ENCODE measurements around the gene TOP2A.

DNA sequence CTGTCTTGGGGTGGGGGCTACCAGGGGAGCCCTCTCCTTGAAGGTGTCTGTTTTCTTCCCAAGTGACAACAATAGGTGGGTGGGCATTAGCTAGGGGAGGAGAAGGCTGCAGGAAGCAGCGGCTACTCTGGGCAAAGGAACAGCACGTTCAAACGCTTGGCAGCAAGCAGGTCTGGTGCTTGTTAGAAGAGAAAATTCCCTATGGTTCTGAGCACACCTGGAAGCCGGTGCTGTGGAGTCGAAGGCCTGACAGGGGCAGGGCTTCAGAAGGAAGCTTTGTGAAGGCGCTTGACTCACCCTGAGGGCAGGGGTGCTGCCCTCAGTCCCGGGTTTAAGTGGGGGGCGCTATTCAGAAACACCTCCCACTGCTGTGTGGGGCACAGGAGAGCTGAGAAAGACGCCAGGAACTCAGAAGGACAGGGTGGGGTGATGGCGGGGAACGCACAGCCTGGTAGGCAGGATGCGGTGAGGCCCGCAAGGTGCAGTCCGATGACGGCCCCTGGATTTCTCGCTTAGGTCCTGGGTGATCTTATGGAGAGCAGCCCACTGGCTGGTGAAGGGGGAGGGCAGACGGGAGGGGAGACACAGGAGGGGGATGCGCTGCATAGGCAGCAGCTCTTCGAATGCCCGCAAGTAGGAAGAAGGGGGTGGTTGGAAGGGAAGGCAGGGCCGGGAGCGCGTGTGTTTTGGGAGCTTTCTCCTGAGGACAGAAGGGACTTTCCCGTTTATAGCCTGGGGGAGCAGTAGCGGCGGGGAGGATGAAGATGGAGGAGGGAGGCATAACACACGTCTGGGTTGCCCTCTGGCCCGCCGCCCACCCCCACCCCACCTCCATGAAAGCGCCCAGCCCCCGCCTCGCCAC lies 56.4 kb downstream of the TOP2A start:
- no peak for TF ChIP-seq POLR2A (IDR thresholded peaks at IDR 0.05)
- TF ChIP-seq, protein P1, sequence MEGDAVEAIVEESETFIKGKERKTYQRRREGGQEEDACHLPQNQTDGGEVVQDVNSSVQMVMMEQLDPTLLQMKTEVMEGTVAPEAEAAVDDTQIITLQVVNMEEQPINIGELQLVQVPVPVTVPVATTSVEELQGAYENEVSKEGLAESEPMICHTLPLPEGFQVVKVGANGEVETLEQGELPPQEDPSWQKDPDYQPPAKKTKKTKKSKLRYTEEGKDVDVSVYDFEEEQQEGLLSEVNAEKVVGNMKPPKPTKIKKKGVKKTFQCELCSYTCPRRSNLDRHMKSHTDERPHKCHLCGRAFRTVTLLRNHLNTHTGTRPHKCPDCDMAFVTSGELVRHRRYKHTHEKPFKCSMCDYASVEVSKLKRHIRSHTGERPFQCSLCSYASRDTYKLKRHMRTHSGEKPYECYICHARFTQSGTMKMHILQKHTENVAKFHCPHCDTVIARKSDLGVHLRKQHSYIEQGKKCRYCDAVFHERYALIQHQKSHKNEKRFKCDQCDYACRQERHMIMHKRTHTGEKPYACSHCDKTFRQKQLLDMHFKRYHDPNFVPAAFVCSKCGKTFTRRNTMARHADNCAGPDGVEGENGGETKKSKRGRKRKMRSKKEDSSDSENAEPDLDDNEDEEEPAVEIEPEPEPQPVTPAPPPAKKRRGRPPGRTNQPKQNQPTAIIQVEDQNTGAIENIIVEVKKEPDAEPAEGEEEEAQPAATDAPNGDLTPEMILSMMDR (IDR thresholded peaks at IDR 0.05) = no peak
